GM12872 (cell line): ENCODE measurements around the gene CDCA4.

Experiments used
- CTCF ChIP-seq: IDR thresholded peaks from 3 replicates; pipeline ENCODE4 v1.5.1; 2011; ENCODE audit warnings: low read depth, mild to moderate bottlenecking, low read length, moderate library complexity; ENCODE audit not compliant: insufficient read depth

The CDCA4 gene

GRCh38 chr14:104979758-104980610, 40.9 kb downstream of the CDCA4 start:
- no peak for TF ChIP-seq CTCF

GRCh38 chr14:104978746-104979691, 41.9 kb downstream of the CDCA4 start:
- TF ChIP-seq CTCF: no peak

GRCh38 chr14:104977681-104978653, 42.9 kb downstream of the CDCA4 start, which contains the start of gene AHNAK2:
AHNAK2 (minus strand) TSS chr14:104978374; CDS start chr14:104978237, 137 bp downstream.
- no peak for TF ChIP-seq CTCF

GRCh38 chr14:104977008-104977680, 43.7 kb downstream of the CDCA4 start:
- TF ChIP-seq CTCF: no peak

- TF ChIP-seq CTCF: peak; percentile 93
These were observed 44.5 kb downstream of the CDCA4 start for GRCh38 chr14:104976198-104977007.
